ENCODE measurements around the gene STUM. TPM values are rescaled to one million over a fixed set of nuclear protein-coding genes. Genes with fewer than 3 reads are reported as not detected.

The STUM gene
- total RNA-seq, 1 donor: not detected

DNA sequence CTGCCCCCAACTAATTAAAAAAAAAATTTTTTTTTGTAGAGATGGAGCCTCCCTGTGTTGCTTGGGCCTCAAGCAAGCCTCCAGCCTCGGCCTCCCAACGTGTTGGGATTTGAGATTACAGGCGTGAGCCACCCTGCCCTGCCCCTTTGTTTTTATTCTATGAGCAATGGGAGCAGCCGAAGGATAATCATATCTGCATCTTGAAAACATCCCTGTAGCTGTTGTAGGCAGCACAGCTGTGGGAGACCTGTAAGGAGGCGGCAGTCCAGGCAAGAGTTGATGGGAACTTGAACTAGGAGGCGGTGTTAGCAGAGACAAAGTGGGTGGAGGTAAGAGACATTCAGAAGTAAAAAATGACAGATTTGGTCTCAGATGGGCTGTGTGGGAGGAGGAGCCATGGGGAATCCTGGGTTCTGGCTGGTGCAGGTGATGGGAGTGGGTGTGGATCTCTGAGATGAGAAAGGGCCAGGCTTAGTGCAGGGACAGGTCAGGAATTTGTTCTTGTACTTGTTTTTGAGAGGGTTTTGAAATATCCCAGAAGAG is 31.3 kb downstream of the STUM start:
- DNase-seq (ENCODE audit: low read depth): no peak
- TF ChIP-seq, protein P1, sequence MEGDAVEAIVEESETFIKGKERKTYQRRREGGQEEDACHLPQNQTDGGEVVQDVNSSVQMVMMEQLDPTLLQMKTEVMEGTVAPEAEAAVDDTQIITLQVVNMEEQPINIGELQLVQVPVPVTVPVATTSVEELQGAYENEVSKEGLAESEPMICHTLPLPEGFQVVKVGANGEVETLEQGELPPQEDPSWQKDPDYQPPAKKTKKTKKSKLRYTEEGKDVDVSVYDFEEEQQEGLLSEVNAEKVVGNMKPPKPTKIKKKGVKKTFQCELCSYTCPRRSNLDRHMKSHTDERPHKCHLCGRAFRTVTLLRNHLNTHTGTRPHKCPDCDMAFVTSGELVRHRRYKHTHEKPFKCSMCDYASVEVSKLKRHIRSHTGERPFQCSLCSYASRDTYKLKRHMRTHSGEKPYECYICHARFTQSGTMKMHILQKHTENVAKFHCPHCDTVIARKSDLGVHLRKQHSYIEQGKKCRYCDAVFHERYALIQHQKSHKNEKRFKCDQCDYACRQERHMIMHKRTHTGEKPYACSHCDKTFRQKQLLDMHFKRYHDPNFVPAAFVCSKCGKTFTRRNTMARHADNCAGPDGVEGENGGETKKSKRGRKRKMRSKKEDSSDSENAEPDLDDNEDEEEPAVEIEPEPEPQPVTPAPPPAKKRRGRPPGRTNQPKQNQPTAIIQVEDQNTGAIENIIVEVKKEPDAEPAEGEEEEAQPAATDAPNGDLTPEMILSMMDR (IDR thresholded peaks at IDR 0.05; ENCODE audit: insufficient read depth, low read length): no peak
- no peak overlapping the region for H3K4me3 ChIP-seq (ENCODE audit: low read depth, low read length)

- TF ChIP-seq, protein P1 (IDR thresholded peaks at IDR 0.05; ENCODE audit: insufficient read depth, low read length): no peak
- no peak overlapping the region for H3K4me3 ChIP-seq (ENCODE audit: low read depth, low read length)
- no peak for DNase-seq (ENCODE audit: low read depth)
Observed at GRCh38 chr1:226580625-226581270, 32.2 kb downstream of the STUM start.

GRCh38 chr1:226581650-226582330 is 33.2 kb downstream of the STUM start:
- no peak for DNase-seq (ENCODE audit: low read depth)
- TF ChIP-seq, protein P1 (IDR thresholded peaks at IDR 0.05; ENCODE audit: insufficient read depth, low read length): no peak
- no peak overlapping the region for H3K4me3 ChIP-seq (ENCODE audit: low read depth, low read length)

DNA sequence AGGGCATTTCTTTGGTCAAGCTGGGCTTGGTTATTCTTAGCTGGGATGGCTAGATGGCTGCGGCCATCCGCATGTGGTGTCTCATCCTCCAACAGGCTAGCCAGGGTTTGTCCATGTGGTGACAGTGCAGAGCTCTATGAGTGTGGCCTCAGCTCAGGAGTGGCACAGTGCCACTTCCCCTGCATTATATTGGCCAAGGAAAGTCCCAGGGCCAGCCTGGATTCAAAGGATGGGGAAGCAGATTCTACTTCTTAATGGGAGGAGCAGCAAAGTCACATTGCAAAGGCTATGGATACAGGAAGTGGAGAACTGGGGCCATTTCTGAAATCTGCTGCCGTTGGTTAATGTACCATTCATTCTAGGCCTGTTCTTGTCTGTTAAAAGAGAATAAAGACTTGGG is 34.4 kb downstream of the STUM start:
- TF ChIP-seq, protein P1 (IDR thresholded peaks at IDR 0.05; ENCODE audit: insufficient read depth, low read length): no peak
- H3K4me3 ChIP-seq (ENCODE audit: low read depth, low read length): no peak overlapping the region
- DNase-seq (ENCODE audit: low read depth): no peak

- TF ChIP-seq, protein P1 (IDR thresholded peaks at IDR 0.05; ENCODE audit: insufficient read depth, low read length): no peak
- no peak for DNase-seq (ENCODE audit: low read depth)
- no peak overlapping the region for H3K4me3 ChIP-seq (ENCODE audit: low read depth, low read length)
Observed at GRCh38 chr1:226584164-226584563, 35.6 kb downstream of the STUM start.

DNA sequence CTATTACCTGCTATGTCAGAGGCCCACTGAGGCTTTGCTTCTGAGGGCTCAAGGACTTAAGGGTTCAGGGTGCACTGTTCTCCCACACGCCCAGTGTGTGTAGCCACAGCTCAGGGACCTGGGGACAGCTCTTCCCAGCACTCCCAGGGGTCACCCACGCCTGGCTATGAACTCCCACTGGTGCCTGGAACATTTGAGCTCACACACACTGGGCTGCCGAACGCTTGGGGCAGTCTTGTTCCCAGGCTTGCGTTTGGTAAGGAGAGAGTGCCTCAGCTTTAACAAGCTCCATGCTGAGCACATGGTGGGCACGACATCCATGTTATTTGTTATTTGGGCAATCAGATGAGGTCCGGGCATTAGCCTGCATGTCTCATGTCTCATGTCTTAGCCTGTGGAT is 37.6 kb downstream of the STUM start:
- TF ChIP-seq, protein P1 (IDR thresholded peaks at IDR 0.05; ENCODE audit: insufficient read depth, low read length): no peak
- no peak for DNase-seq (ENCODE audit: low read depth)

More for the DNA sequence above, 37.6 kb downstream of the STUM start:
- no peak overlapping the region for H3K4me3 ChIP-seq (ENCODE audit: low read depth, low read length)

Measured in fibroblast of the aortic adventitia (primary cell).